ENCODE measurements around the gene LARP4B. TPM values are rescaled to one million over a fixed set of nuclear protein-coding genes. Genes with fewer than 3 reads are reported as not detected.

The LARP4B gene
- polyA plus RNA-seq, 1 of the 3 experiments (the other 2 are of a cell fraction), result 23.3 TPM

DNA sequence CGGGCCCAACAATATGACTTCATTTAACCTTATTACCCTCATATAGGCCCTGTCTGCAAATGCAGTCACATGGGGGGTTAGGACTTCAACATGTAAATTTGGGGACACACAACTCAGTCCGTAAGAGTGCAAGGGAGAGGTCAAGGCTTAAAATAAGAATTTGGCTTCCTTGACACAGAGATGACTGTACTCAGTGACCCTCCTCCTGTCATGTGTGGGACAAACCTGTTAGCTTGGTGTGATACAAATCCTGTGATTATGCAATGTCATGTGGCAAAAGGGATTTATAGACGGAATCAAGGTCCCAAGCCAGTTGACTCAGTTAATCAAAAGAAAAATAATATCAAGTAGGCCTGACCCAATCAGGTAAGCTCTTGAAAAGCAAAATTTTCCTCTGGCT is 30.8 kb upstream of the LARP4B start:
- Histone ChIP-seq H4K20me1 (ENCODE audit: insufficient read depth) (no peaks in the 10 kb centered on the region), H2AFZ (ENCODE audit: low read depth) (no peak overlapping the region), H3K4me1 (ENCODE audit: control insufficient read depth in 1 of 2, insufficient read depth in 2 of 2, low read depth in 1 of 2, low read length in 1 of 2) (no peaks in the 10 kb centered on the region), H3K27me3 (ENCODE audit: insufficient read depth) (no peaks in the 10 kb centered on the region), H3F3A (replicated peaks; ENCODE audit: insufficient read depth) (no peaks in the 10 kb centered on the region), H3K9me3 (no peaks in the 10 kb centered on the region), H3K4me3 (ENCODE audit: low read depth in 2 of 2, low read length in 1 of 2) (no peak overlapping the region), H3K4me2 (no peak overlapping the region), H3K36me3 (replicated peaks in 1 of 2; ENCODE audit: control insufficient read depth in 1 of 2, insufficient read depth in 2 of 2, low read length in 1 of 2) (no peaks in the 10 kb centered on the region), H3K79me2 (ENCODE audit: insufficient read depth) (no peaks in the 10 kb centered on the region), H3K9me2 (no peaks in the 10 kb centered on the region), H3K27ac (ENCODE audit: low read depth in 2 of 2, low read length in 1 of 2) (no peak overlapping the region), H3K9ac (no peak overlapping the region)
- ChIA-PET CTCF (interaction anchor here (1.3 kb wide), 1 partner anchor 12 kb away, joined by 4 read pairs; no protein-coding TSS in a partner anchor), POLR2A (interaction anchor here (1.1 kb wide), 1 partner anchor 31 kb away, joined by 3 read pairs; the partner anchor contains the start of gene LARP4B)
- WGBS (ENCODE audit: low lambda C conversion rate), result 87% methylated on average over 3 of the region's 3 CpGs
- no peak for DNase-seq
- TF ChIP-seq MEF2A (IDR thresholded peaks at IDR 0.05; ENCODE audit: borderline replicate concordance, low read depth) (no peak), FOXJ3 (CRISPR knock-in tag; IDR thresholded peaks at IDR 0.05) (no peak), CHD2 (IDR thresholded peaks at IDR 0.05; ENCODE audit: low read length, partially characterized antibody) (no peak), POLR2AphosphoS5 (IDR thresholded peaks at IDR 0.05; ENCODE audit: low read depth, low read length) (no peak), RCOR1 (IDR thresholded peaks at IDR 0.05; ENCODE audit: low read length) (no peak), MXI1 (IDR thresholded peaks at IDR 0.05; ENCODE audit: low read depth, low read length) (no peak), ELF1 (IDR thresholded peaks at IDR 0.05) (no peak), TAF1 (IDR thresholded peaks at IDR 0.05; ENCODE audit: borderline replicate concordance, low read depth, low read length) (no peak)
- TF ChIP-seq, protein P1, sequence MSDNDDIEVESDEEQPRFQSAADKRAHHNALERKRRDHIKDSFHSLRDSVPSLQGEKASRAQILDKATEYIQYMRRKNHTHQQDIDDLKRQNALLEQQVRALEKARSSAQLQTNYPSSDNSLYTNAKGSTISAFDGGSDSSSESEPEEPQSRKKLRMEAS (IDR thresholded peaks at IDR 0.05; ENCODE audit: low read depth), result no peak

DNA sequence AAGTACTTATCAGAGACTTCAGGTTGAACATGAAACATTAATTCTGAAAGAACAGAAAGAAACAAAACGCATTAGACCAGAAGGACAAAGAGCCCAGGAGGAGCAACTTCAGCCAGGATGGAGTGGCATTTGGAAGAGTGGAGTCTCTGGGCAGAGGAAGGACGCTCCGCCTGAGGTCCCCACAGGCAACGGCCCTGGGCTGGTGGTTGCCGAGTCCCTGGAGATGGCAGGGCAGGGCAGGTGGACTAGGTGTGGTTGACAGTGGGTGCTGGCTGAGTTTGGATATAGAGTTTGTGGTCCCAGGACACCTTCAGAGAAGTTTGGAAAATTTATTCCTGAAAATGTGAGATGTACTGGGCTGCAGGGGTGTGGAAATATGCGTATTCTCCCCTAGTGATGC is 27.4 kb upstream of the LARP4B start:
- 75% methylated on average over 4 of the region's 6 CpGs for WGBS (ENCODE audit: low lambda C conversion rate)
- Histone ChIP-seq H3K4me1 (ENCODE audit: control insufficient read depth in 1 of 2, insufficient read depth in 2 of 2, low read depth in 1 of 2, low read length in 1 of 2) (no peaks in the 10 kb centered on the region), H3K36me3 (replicated peaks in 1 of 2; ENCODE audit: control insufficient read depth in 1 of 2, insufficient read depth in 2 of 2, low read length in 1 of 2) (no peaks in the 10 kb centered on the region), H3K4me2 (no peak overlapping the region), H3K27me3 (ENCODE audit: insufficient read depth) (no peaks in the 10 kb centered on the region), H3F3A (replicated peaks; ENCODE audit: insufficient read depth) (no peaks in the 10 kb centered on the region), H3K9ac (no peak overlapping the region), H4K20me1 (ENCODE audit: insufficient read depth) (no peaks in the 10 kb centered on the region), H3K9me3 (no peaks in the 10 kb centered on the region), H3K4me3 (ENCODE audit: low read depth in 2 of 2, low read length in 1 of 2) (no peak overlapping the region), H3K27ac (ENCODE audit: low read depth in 2 of 2, low read length in 1 of 2) (no peak overlapping the region), H3K9me2 (no peaks in the 10 kb centered on the region), H3K79me2 (ENCODE audit: insufficient read depth) (no peaks in the 10 kb centered on the region), H2AFZ (ENCODE audit: low read depth) (no peak overlapping the region)
- no peak for DNase-seq
- POLR2A ChIA-PET, result no interaction called here
- CTCF ChIA-PET, result no interaction called here
- TF ChIP-seq CHD2 (IDR thresholded peaks at IDR 0.05; ENCODE audit: low read length, partially characterized antibody) (no peak), POLR2AphosphoS5 (IDR thresholded peaks at IDR 0.05; ENCODE audit: low read depth, low read length) (no peak), SMC3 (IDR thresholded peaks at IDR 0.05; ENCODE audit: low read depth, low read length) (no peak), RAD21 (IDR thresholded peaks at IDR 0.05; ENCODE audit: low read length) (no peak)
- TF ChIP-seq, protein P2, sequence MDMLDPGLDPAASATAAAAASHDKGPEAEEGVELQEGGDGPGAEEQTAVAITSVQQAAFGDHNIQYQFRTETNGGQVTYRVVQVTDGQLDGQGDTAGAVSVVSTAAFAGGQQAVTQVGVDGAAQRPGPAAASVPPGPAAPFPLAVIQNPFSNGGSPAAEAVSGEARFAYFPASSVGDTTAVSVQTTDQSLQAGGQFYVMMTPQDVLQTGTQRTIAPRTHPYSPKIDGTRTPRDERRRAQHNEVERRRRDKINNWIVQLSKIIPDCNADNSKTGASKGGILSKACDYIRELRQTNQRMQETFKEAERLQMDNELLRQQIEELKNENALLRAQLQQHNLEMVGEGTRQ (IDR thresholded peaks at IDR 0.05; ENCODE audit: borderline replicate concordance, low read depth, low read length), result no peak

DNA sequence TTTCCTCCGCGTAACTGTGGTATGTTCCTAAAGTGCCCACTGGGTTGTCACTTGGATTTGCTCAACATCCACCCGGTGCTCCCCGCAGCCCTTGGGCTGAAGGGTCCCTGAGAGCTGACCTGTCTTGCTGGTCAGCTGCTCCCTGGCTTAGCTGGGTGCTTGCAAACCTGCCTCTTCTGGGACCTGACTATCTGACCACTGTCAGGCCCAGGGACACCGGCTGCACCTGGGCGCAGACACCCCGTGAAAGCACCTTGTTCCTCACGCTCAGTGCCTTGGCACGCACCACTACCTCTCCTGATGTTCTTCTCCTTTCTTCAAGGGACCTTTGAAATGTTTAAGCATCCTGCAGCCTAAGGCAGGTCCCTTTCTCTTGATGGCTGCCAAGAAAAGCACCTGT is 26.6 kb upstream of the LARP4B start:
- POLR2A ChIA-PET, result no interaction called here

More for the DNA sequence above, 26.6 kb upstream of the LARP4B start:
- no peak overlapping the region for H3K27ac ChIP-seq (ENCODE audit: low read depth in 2 of 2, low read length in 1 of 2)
- no peaks in the 10 kb centered on the region for H3K9me2 ChIP-seq
- H3K27me3 ChIP-seq (ENCODE audit: insufficient read depth), result no peaks in the 10 kb centered on the region
- H3K4me2 ChIP-seq, result no peak overlapping the region
- H4K20me1 ChIP-seq (ENCODE audit: insufficient read depth), result no peaks in the 10 kb centered on the region
- H3K9me3 ChIP-seq, result no peaks in the 10 kb centered on the region
- no peaks in the 10 kb centered on the region for H3K4me1 ChIP-seq (ENCODE audit: control insufficient read depth in 1 of 2, insufficient read depth in 2 of 2, low read depth in 1 of 2, low read length in 1 of 2)
- H2AFZ ChIP-seq (ENCODE audit: low read depth), result no peak overlapping the region
- H3K79me2 ChIP-seq (ENCODE audit: insufficient read depth), result no peaks in the 10 kb centered on the region
- no peak overlapping the region for H3K9ac ChIP-seq
- CTCF ChIA-PET, result no interaction called here
- no peak overlapping the region for H3K4me3 ChIP-seq (ENCODE audit: low read depth in 2 of 2, low read length in 1 of 2)
- H3F3A ChIP-seq (replicated peaks; ENCODE audit: insufficient read depth), result no peaks in the 10 kb centered on the region
- DNase-seq, result no peak
- H3K36me3 ChIP-seq (replicated peaks in 1 of 2; ENCODE audit: control insufficient read depth in 1 of 2, insufficient read depth in 2 of 2, low read length in 1 of 2), result no peaks in the 10 kb centered on the region
- TF ChIP-seq JUND (IDR thresholded peaks at IDR 0.05), result no peak
- no peak for TF ChIP-seq NFIC (IDR thresholded peaks at IDR 0.05; ENCODE audit: borderline replicate concordance)
- no peak for TF ChIP-seq YY1 (IDR thresholded peaks at IDR 0.05; ENCODE audit: low read depth)
- TF ChIP-seq, protein P3, sequence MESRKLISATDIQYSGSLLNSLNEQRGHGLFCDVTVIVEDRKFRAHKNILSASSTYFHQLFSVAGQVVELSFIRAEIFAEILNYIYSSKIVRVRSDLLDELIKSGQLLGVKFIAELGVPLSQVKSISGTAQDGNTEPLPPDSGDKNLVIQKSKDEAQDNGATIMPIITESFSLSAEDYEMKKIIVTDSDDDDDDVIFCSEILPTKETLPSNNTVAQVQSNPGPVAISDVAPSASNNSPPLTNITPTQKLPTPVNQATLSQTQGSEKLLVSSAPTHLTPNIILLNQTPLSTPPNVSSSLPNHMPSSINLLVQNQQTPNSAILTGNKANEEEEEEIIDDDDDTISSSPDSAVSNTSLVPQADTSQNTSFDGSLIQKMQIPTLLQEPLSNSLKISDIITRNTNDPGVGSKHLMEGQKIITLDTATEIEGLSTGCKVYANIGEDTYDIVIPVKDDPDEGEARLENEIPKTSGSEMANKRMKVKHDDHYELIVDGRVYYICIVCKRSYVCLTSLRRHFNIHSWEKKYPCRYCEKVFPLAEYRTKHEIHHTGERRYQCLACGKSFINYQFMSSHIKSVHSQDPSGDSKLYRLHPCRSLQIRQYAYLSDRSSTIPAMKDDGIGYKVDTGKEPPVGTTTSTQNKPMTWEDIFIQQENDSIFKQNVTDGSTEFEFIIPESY (IDR thresholded peaks at IDR 0.05; ENCODE audit: borderline replicate concordance, low read depth), result no peak
- no peak for TF ChIP-seq RFX5 (IDR thresholded peaks at IDR 0.05; ENCODE audit: low read length)
- TF ChIP-seq, protein P4, sequence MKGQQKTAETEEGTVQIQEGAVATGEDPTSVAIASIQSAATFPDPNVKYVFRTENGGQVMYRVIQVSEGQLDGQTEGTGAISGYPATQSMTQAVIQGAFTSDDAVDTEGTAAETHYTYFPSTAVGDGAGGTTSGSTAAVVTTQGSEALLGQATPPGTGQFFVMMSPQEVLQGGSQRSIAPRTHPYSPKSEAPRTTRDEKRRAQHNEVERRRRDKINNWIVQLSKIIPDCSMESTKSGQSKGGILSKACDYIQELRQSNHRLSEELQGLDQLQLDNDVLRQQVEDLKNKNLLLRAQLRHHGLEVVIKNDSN (IDR thresholded peaks at IDR 0.05; ENCODE audit: borderline replicate concordance, low read depth), result no peak
- TF ChIP-seq CHD2 (IDR thresholded peaks at IDR 0.05; ENCODE audit: low read length, partially characterized antibody), result no peak
- no peak for TF ChIP-seq RXRA (IDR thresholded peaks at IDR 0.05; ENCODE audit: borderline replicate concordance, low read depth)
- no peak for TF ChIP-seq NRF1 (IDR thresholded peaks at IDR 0.05; ENCODE audit: low read depth, low read length)
- WGBS (ENCODE audit: low lambda C conversion rate), result 93% methylated on average over 7 of the region's 9 CpGs
